GM12865 (cell line): ENCODE data around the gene TBL1XR1.

Experiments
- DNase-seq: peaks from one replicate; pipeline ENCODE4 v3.0.0; 2010; ENCODE audit warnings: low read depth
- H3K4me3 ChIP-seq: 2 replicates; pipeline ENCODE4 v1.5.1; 2011; ENCODE audit warnings: mild to moderate bottlenecking, low read depth, low read length, control low read depth
- CTCF ChIP-seq: IDR thresholded peaks from 2 replicates; pipeline ENCODE4 v1.5.1; 2011; ENCODE audit warnings: low read length, control low read depth, low read depth, inconsistent platforms; ENCODE audit not compliant: insufficient read depth; ENCODE audit errors: missing control alignments

Gene TBL1XR1

DNA sequence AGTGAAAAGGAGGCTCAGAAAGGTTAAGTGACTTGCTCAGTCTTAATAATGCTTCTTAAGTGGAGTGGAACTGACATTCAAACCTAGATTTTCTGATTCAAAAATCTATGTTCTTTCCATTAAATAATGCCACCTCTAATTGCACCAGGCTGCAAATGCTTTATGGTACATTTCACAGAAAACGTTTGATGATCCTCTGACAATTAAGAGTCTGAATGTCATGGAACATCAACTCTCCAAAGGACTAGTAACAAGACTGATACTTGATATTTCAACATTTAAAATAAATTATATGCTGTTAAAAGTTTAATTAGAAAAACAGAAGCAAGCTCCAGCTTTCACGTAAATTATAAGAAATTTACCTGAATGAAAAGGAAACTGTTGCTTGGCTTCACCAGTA, 151.5 kb downstream of the TBL1XR1 start:
- no peak for TF ChIP-seq CTCF
- no peak overlapping the region for H3K4me3 ChIP-seq
- no peak for DNase-seq

- no peak overlapping the region for H3K4me3 ChIP-seq
- no peak for DNase-seq
- no peak for TF ChIP-seq CTCF
Measured at GRCh38 chr3:177045222-177045621, 152.1 kb downstream of the TBL1XR1 start.

- H3K4me3 ChIP-seq: no peak overlapping the region
- peak; percentile 23 for DNase-seq
- TF ChIP-seq CTCF: no peak
Measured at GRCh38 chr3:177041730-177042551, 155.3 kb downstream of the TBL1XR1 start.

DNA sequence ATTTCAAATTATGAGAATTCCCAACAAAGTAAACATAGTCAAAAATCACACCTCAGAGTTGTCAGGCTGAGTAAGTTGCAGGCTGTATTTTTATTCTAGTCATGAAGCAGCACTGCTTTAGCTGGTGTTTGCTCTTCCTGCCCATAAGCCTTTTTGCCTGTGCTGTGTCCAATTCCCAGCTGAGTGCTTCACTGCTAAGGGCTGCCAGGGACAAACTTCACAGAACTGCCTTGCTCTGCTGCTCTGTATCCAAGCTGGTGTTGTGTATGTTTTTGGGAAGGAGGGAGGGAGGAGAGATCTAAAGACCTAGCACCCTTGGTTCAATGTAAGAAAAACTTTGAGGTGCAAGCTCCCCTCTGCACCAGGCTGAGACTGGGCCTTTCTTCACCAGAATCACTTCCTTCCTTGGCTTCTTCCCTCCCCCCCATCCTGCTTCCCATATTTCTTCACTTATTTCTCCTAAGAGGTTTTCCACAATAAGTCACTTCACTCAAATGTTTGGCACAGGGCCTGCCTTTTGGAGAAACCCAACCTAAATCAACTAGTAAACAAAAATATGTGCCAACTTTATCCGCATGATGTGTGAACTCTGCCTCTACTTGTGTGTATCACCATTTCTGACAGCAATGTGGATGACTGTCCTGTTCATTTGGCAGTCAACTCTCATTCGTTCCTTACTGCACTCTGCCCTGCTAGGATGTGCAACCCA, 156.1 kb downstream of the TBL1XR1 start:
- no peak overlapping the region for H3K4me3 ChIP-seq
- no peak for TF ChIP-seq CTCF
- no peak for DNase-seq

DNA sequence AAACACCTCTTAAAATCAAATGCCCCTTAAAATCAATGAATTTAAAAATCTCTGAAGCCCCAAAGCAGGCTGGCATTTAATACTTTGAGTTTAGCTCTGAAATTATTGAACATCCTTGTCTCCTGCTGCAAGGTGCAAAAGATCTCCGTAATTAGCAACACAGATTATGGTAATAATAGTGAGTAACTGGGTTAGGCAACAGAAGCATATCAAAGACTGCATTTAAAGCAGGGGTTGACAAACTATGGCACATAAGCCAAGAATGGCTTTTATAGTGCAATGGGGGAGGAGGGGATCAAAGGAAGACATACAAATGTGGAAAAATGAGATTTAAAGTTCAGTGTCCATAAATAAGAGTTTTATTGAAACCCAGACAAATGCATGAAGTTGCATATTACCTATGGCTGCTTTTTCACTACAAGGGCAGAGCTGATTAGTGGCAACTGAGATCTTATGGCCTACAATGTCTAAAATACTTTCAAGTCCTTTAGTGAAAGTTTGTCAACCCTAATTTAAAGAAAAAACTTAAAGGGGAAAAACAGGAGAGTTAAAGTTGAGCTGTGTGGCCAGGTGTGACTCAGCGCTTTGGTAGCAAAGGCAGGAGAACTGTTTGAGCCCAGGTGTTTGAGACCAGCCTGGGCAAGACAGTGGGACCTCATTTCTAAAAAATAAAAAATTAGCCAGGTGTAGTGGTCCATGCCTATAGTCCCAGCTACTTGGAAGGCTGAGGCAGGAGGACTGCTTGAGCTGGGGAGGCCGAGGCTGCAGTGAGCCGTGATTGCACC, 157.6 kb downstream of the TBL1XR1 start:
- DNase-seq: no peak
- no peak overlapping the region for H3K4me3 ChIP-seq
- no peak for TF ChIP-seq CTCF

DNA sequence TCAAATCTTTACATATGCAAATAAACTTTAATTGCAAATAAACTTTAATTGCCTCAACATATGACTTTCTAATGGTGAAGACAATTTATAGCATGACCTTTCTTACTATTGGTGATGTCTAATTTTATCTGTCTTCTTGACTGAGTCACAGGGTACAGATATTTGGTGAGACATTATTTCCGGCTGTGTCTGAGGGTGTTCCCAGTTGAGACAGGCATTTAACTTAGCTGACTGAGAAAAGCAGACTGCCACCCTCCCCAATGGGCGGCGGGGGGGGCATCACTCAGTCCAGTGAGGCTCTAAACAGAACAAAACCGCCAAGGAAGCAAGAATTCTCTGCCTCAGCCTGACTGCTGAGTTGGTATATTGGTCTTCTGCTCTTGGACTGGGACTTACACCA, 160.0 kb downstream of the TBL1XR1 start:
- TF ChIP-seq CTCF: no peak
- DNase-seq: no peak
- H3K4me3 ChIP-seq: no peak overlapping the region
